Urinary bladder (tissue), 4 donors: ENCODE data around the gene MAGI2. TPM values are rescaled to one million over a fixed set of nuclear protein-coding genes. Genes with fewer than 3 reads are reported as not detected.

Experiments
- DNase-seq: peaks from one replicate; pipeline ENCODE4 v3.0.0-alpha.2; 2015; ENCODE audit errors: extremely low spot score
- H3K27ac ChIP-seq: one replicate; pipeline ENCODE4 v1.5.1; 2013; ENCODE audit warnings: low read depth, mild to moderate bottlenecking, moderate library complexity
- H3K36me3 ChIP-seq: one replicate; pipeline ENCODE4 v1.6.1; 2013; ENCODE audit warnings: mild to moderate bottlenecking, moderate library complexity; ENCODE audit not compliant: insufficient read depth
- H3K4me1 ChIP-seq: one replicate; pipeline ENCODE4 v1.6.1; 2013; ENCODE audit warnings: mild to moderate bottlenecking, moderate library complexity; ENCODE audit not compliant: insufficient read depth
- H3K4me3 ChIP-seq: one replicate; pipeline ENCODE4 v1.5.1; 2013; ENCODE audit warnings: low read depth, low read length
- WGBS: extraction: QIAGEN DNeasy Blood & Tissue Kit; methylation state at CpG from one replicate; pipeline ENCODE4 v1.1.7; 2013; 5-methylcytosine and 5-hydroxymethylcytosine counted together
- polyA plus RNA-seq: library from polyadenylated mRNA; stranded (reverse); fragments of 200-250 nt; gene quantifications from one replicate; pipeline ENCODE4 v1.2.3, GENCODE V29; 2013
- total RNA-seq: library from RNA; depleted of rRNA; stranded (reverse); fragments of >200 nt; gene quantifications from one replicate; pipeline ENCODE4 v1.2.3, GENCODE V29; 2014
- donor health status: healthy with polysubstance abuse.
- donor health status: healthy.

Gene MAGI2
- total and polyA plus RNA-seq, 2 donors: 7.6 to 37.4 TPM

DNA sequence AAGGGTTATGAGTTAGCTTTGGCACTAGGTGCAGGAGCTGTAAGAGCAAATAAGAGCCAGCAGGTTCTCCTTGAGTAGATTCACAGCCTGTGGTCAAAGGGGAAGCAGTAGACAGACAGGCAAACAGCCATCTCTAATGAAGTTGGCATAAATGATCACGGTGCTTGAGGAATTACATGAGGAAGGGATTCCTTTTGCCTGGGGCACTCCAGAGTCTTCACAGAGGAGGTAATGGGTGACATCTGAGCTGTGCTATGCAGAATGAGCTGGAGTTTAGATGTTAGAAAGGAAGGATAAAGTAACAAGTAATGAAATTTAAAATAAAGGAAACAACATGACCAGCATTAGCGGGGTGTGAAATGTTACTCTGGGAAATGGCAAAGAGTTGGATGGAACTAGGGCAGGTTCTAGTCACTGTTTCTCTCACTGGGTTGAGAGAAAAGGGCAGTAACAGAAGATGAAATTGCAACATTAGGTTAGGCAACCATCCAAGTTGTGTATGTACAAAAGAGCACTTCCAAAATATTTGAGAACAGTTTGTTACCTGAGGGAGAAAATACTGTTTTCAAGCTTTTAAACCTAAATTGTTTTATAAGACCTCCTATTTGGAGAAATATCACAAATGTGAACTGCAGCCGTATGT, 1041.1 kb downstream of the MAGI2 start:
- Histone ChIP-seq H3K4me3 (no peak overlapping the region), H3K36me3 (no peaks in the 10 kb centered on the region), H3K4me1 (no peaks in the 10 kb centered on the region), H3K27ac (no peak overlapping the region)
- no peak for DNase-seq
- 86% methylated on average over 3 of the region's 3 CpGs for WGBS

DNA sequence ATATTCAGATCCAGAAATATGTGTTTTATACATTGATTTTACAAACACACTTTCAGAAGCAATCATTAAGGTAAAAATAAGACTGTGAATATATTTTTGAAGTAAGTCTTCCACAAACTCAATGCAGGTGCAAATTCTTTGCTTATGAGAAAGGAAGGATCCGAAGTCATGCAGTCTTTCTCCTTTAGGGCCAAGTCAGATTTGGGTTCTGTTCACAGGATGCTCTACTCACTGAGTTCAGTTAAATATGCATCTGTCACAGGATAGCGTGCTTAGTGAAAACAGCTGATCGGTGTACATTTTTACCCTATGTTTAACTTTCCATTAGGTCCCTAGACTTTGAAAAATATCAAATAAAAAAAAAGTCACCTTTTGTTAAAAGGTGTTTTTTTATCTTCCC, 1046.4 kb downstream of the MAGI2 start:
- Histone ChIP-seq H3K36me3 (no peaks in the 10 kb centered on the region), H3K4me1 (no peaks in the 10 kb centered on the region), H3K27ac (no peak overlapping the region), H3K4me3 (no peak overlapping the region)
- DNase-seq: no peak
- WGBS: 91% methylated on average over 3 of the region's 3 CpGs

DNA sequence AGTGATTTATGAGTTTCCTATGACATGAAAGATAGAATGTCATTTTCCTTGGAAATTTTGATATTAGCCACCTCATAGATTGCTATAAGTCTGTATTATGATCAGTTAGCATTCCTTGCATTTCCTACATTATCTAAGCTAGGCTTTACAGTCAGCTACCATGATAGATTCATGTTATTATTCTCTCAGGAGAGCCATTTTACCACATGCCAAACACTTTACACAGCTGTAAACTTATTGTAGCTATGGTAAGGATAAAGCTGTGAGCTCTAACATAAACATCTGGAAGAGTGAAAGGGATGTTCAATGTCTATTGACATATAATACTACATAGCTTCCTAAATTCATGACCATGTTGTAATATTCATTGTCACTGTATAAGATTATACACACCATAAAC, 1046.9 kb downstream of the MAGI2 start:
- H3K4me1 ChIP-seq: no peaks in the 10 kb centered on the region
- H3K4me3 ChIP-seq: no peak overlapping the region
- no peaks in the 10 kb centered on the region for H3K36me3 ChIP-seq
- no peak for DNase-seq
- H3K27ac ChIP-seq: no peak overlapping the region

GRCh38 chr7:78402096-78402495, 1051.4 kb downstream of the MAGI2 start:
- no peak overlapping the region for H3K4me3 ChIP-seq
- no peak overlapping the region for H3K27ac ChIP-seq
- no peaks in the 10 kb centered on the region for H3K36me3 ChIP-seq
- no peaks in the 10 kb centered on the region for H3K4me1 ChIP-seq
- WGBS: 79% methylated on average over 4 of the region's 4 CpGs
- DNase-seq: no peak

- no peak overlapping the region for H3K27ac ChIP-seq
- 52% methylated on average over 2 of the region's 2 CpGs for WGBS
- DNase-seq: no peak
- H3K4me3 ChIP-seq: no peak overlapping the region
- H3K36me3 ChIP-seq: no peaks in the 10 kb centered on the region
- no peaks in the 10 kb centered on the region for H3K4me1 ChIP-seq
Observed at GRCh38 chr7:78400038-78400437, 1053.4 kb downstream of the MAGI2 start.

- Histone ChIP-seq H3K4me3 (no peak overlapping the region), H3K4me1 (no peaks in the 10 kb centered on the region), H3K36me3 (no peaks in the 10 kb centered on the region), H3K27ac (no peak overlapping the region)
- 80% methylated on average over 4 of the region's 4 CpGs for WGBS
- no peak for DNase-seq
Observed at GRCh38 chr7:78399033-78399769, 1054.3 kb downstream of the MAGI2 start.

GRCh38 chr7:78398576-78398975, 1054.9 kb downstream of the MAGI2 start:
- 65% methylated on average over 2 of the region's 2 CpGs for WGBS
- H3K4me3 ChIP-seq: no peak overlapping the region
- no peak overlapping the region for H3K27ac ChIP-seq
- no peaks in the 10 kb centered on the region for H3K4me1 ChIP-seq
- no peak for DNase-seq
- H3K36me3 ChIP-seq: no peaks in the 10 kb centered on the region

GRCh38 chr7:78398081-78398480, 1055.4 kb downstream of the MAGI2 start:
- H3K36me3 ChIP-seq: no peaks in the 10 kb centered on the region
- no peaks in the 10 kb centered on the region for H3K4me1 ChIP-seq
- H3K27ac ChIP-seq: no peak overlapping the region
- DNase-seq: no peak
- 94% methylated on average over 5 of the region's 5 CpGs for WGBS
- H3K4me3 ChIP-seq: no peak overlapping the region

DNA sequence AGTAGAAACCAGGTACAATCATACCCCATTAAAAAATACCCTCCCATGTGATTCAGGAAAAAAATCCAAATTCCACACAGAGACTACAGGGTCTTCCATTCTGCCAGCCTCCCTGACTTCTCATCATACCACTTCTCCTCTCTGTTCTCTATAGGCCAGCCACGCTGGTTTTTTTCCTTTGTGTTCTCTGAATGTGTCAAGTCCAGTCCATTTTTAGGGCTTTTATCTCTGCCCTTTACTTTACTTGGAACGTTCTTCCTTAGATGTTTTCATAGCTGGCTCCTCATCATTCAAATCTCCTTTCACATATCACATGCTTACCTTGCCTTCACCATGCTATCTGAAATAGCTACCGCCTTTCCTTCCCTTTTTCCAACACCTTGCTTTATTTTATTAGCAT, 1057.3 kb downstream of the MAGI2 start:
- 69% methylated on average over 3 of the region's 3 CpGs for WGBS

DNA sequence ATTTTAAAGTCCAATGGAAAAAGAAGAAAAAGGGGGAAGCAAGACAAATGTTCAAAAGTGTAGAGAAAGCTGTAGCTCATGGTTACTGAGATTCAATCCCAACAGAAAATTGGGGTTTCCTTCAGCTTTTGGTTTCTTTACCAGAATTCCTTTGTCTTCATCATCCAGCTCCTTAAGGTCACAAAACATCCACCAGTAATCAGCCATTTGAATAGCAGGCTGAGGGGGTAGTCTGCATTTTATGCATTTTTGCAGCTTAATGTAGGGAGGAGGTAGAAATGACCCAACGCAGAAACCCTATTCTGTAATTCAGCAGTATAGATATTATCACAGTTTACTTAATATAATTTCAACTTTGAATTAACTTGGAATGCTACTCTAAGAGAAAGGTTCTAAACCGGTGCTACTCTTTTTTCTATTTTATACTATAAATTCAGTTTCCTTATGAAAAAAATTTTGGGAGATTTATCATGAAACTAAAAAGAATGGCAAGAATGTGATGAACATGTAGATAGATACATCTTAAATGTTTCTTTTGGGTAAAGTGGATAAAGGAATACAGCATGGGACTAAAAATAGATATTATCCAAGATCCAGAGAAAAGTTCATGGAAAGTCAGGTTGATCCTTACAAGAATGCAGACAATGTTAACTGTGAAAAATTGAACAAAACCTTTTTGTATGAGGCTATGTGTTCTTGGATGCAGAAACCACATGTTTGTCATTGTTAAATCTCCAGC, 1058.0 kb downstream of the MAGI2 start:
- 81% methylated on average over 2 of the region's 2 CpGs for WGBS
- H3K36me3 ChIP-seq: no peaks in the 10 kb centered on the region
- no peak overlapping the region for H3K4me3 ChIP-seq
- DNase-seq: no peak
- H3K27ac ChIP-seq: no peak overlapping the region
- H3K4me1 ChIP-seq: no peaks in the 10 kb centered on the region

More for the DNA sequence above, 1057.3 kb downstream of the MAGI2 start:
- DNase-seq: no peak
- Histone ChIP-seq H3K4me3 (no peak overlapping the region), H3K4me1 (no peaks in the 10 kb centered on the region), H3K27ac (no peak overlapping the region), H3K36me3 (no peaks in the 10 kb centered on the region)

GRCh38 chr7:78389022-78389421, 1064.4 kb downstream of the MAGI2 start:
- no peaks in the 10 kb centered on the region for H3K4me1 ChIP-seq
- no peak for DNase-seq
- no peaks in the 10 kb centered on the region for H3K36me3 ChIP-seq
- H3K27ac ChIP-seq: no peak overlapping the region
- H3K4me3 ChIP-seq: no peak overlapping the region
- 76% methylated on average over 4 of the region's 4 CpGs for WGBS

DNA sequence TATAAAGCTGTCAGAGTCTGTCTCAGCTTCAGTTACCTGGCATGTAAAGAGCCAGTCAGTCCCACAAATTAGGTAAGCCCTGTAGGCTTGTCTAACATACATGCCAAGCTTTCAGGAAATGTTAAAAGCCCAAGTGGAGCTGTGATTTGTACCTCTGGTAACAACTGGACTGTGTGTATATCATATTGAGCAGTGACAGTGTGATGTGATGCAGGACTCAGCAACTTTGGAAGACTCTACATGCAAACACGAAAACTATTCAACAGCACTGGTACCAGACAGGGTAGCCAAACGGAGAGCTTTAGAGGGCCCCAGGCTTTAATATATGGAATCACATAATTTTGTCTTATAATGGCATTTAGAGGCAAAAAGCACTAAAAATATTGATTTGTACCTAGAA, 1066.9 kb downstream of the MAGI2 start:
- H3K4me3 ChIP-seq: no peak overlapping the region
- H3K27ac ChIP-seq: no peak overlapping the region
- H3K36me3 ChIP-seq: no peaks in the 10 kb centered on the region
- WGBS: 57% methylated on average over 2 of the region's 2 CpGs
- no peaks in the 10 kb centered on the region for H3K4me1 ChIP-seq
- no peak for DNase-seq

- Histone ChIP-seq H3K4me3 (no peak overlapping the region), H3K27ac (no peak overlapping the region), H3K36me3 (no peaks in the 10 kb centered on the region), H3K4me1 (no peaks in the 10 kb centered on the region)
- 79% methylated on average over 4 of the region's 4 CpGs for WGBS
- no peak for DNase-seq
Observed at GRCh38 chr7:78383096-78383880, 1070.2 kb downstream of the MAGI2 start.
